ENCODE results near the gene KLHL22. TPM values are rescaled to one million over a fixed set of nuclear protein-coding genes. Genes with fewer than 3 reads are reported as not detected.

The KLHL22 gene
- total RNA-seq, 1 experiment from 2014 or later = 26.5 TPM

DNA sequence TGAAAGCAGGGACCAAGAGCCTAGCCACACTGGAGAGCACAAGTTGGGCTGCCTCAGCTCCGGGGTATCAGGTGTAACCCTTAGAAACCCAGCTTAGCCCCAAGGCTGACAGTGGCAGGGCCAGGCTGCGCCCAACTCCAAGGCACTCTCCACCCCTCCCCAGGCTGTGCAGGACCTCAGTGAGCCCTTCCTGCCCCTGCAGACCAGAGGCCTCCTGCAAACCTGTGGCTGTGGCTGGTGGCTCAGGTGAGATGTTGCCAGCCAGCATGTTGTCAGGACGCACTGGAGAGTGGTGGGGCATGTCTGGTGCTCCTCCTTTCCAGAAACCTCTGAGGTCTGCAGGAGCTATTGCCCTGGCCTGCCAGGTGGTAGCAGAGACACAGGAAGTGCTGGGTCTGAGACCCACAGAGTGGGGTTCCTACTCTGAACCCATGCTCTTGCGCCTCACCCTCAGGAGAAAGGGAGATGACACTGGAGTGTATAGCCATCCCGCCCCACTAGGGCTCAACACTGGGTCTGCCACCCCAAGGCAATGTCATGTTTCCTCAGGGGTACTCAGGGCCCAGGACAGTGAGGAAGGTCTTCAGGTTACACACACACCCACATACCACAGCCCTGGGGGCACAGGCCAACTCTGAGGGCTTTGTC is 55.5 kb downstream of the KLHL22 start:
- CTCF ChIA-PET = no interaction called here
- intact Hi-C loops (cut with micrococcal nuclease; ENCODE audit: unreplicated experiment) = no loop called here
- peaks cover 15% of the 10 kb centered on the region for H3K36me3 Mint-ChIP-seq (ENCODE audit: insufficient read depth, unreplicated experiment)
- H3K4me3 Mint-ChIP-seq (ENCODE audit: low read depth, unreplicated experiment) = no peak overlapping the region
- DNase-seq = no peak
- peaks cover 9% of the 10 kb centered on the region for H3K4me1 Mint-ChIP-seq (ENCODE audit: low read depth, unreplicated experiment)
- H3K27ac Mint-ChIP-seq (ENCODE audit: unreplicated experiment) = no peak overlapping the region
- no TSS peak for BruUV-seq (replicated peaks)
- H3K9me3 Mint-ChIP-seq (ENCODE audit: low read depth, unreplicated experiment) = no peaks in the 10 kb centered on the region
- peaks cover 45% of the 10 kb centered on the region for H3K27me3 Mint-ChIP-seq (ENCODE audit: unreplicated experiment)
- no peak for TF ChIP-seq CTCF (IDR thresholded peaks at IDR 0.05; ENCODE audit: unreplicated experiment)

DNA sequence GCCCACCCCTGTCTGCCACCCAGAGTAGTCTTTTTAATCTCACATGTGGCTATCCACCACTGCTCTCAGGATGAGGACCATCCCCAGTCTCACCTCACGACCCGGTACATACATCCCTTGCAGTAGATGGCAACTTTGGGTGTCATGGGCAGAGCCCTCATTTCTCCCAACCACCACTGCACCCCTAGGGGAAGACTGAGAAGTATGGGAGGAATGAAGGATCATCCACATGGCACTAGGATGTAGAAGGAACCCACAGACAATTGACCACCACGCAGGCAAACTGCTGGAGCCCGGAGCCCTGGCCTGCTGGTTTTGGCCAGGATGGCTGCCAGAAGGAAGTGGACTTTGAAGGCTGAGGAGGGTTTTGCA is 56.1 kb downstream of the KLHL22 start:
- no TSS peak for BruUV-seq (replicated peaks)
- DNase-seq = no peak
- Mint-ChIP-seq H3K9me3 (ENCODE audit: low read depth, unreplicated experiment) (no peaks in the 10 kb centered on the region), H3K4me1 (ENCODE audit: low read depth, unreplicated experiment) (peaks cover 9% of the 10 kb centered on the region), H3K27ac (ENCODE audit: unreplicated experiment) (no peak overlapping the region), H3K27me3 (ENCODE audit: unreplicated experiment) (peaks cover 50% of the 10 kb centered on the region), H3K4me3 (ENCODE audit: low read depth, unreplicated experiment) (no peak overlapping the region), H3K36me3 (ENCODE audit: insufficient read depth, unreplicated experiment) (peaks cover 15% of the 10 kb centered on the region)
- intact Hi-C loops (cut with micrococcal nuclease; ENCODE audit: unreplicated experiment) = no loop called here
- CTCF ChIA-PET = no interaction called here
- no peak for TF ChIP-seq CTCF (IDR thresholded peaks at IDR 0.05; ENCODE audit: unreplicated experiment)

DNA sequence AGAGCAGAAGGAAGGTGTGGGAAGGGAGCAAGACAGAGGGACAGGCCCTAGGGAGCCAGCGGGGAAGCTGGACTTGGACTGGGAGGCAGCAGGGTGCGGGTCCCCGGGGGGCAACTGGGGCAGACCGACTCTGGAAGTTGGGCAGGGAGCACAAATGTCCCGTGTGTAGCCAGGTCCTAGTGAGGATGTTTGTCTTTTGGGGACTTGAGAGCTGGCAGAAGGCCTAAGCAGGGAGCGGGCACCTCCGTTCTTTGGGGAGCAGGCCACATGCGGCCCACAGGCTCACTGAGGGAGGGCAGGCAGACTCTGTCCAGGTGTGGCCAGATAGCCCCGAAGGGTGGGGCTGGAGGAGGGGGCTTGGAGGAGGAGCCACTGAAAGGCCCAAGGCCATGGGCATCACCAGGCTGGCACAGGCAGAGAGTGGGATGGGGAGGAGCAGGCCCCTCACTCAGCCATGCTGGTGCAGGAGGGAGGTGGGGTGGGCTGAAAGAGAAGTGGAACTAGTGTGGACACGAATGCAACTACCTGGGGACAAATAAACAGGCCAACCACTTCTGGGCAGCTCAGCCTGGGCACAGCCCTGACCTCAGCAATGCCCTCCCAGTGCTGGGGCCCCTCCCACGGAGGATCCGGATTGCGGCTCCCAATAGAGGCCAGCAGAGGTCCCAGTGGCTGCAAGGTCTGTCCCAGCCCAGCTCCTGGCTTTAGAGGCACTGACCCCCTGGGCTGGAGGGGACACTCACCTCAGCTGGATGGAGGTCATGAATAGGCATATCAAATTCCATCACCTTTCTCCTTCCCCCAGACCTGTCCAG is 56.7 kb downstream of the KLHL22 start:
- no TSS peak for BruUV-seq (replicated peaks)
- CTCF ChIA-PET = no interaction called here
- Mint-ChIP-seq H3K4me1 (ENCODE audit: low read depth, unreplicated experiment) (peaks cover 9% of the 10 kb centered on the region), H3K36me3 (ENCODE audit: insufficient read depth, unreplicated experiment) (peaks cover 15% of the 10 kb centered on the region), H3K27ac (ENCODE audit: unreplicated experiment) (no peak overlapping the region), H3K27me3 (ENCODE audit: unreplicated experiment) (peaks cover 56% of the 10 kb centered on the region), H3K4me3 (ENCODE audit: low read depth, unreplicated experiment) (no peak overlapping the region), H3K9me3 (ENCODE audit: low read depth, unreplicated experiment) (no peaks in the 10 kb centered on the region)
- intact Hi-C loops (cut with micrococcal nuclease; ENCODE audit: unreplicated experiment) = no loop called here
- TF ChIP-seq CTCF (IDR thresholded peaks at IDR 0.05; ENCODE audit: unreplicated experiment) = no peak
- DNase-seq = no peak

DNA sequence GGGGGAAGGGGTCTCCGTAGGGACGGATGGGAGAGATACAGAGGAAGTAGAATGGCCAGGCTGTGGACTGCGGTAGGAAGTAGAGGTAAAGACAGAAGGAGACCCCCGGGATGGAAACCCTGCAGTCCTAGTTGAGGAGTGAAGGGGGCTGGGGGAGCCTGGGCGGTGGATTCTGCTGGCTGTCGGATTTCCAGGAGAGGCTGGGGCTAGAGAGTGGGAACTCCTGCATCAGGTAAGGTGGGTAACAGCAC is 57.2 kb downstream of the KLHL22 start:
- intact Hi-C loops (cut with micrococcal nuclease; ENCODE audit: unreplicated experiment) = no loop called here
- BruUV-seq (replicated peaks) = no TSS peak
- H3K4me3 Mint-ChIP-seq (ENCODE audit: low read depth, unreplicated experiment) = no peak overlapping the region

More for the DNA sequence above, 57.2 kb downstream of the KLHL22 start:
- Mint-ChIP-seq H3K9me3 (ENCODE audit: low read depth, unreplicated experiment) (no peaks in the 10 kb centered on the region), H3K27ac (ENCODE audit: unreplicated experiment) (no peak overlapping the region), H3K4me1 (ENCODE audit: low read depth, unreplicated experiment) (peaks cover 9% of the 10 kb centered on the region), H3K36me3 (ENCODE audit: insufficient read depth, unreplicated experiment) (peaks cover 15% of the 10 kb centered on the region), H3K27me3 (ENCODE audit: unreplicated experiment) (peaks cover 62% of the 10 kb centered on the region)
- CTCF ChIA-PET = no interaction called here
- TF ChIP-seq CTCF (IDR thresholded peaks at IDR 0.05; ENCODE audit: unreplicated experiment) = no peak
- DNase-seq = no peak
